NCI-H526 (cell line): ENCODE data around the gene SPTLC2.

Experiments used
- DNase-seq, 2 experiments: peaks; one replicate each; lab custom pipeline; 2025; lab: John Stamatoyannopoulos, UW

Gene SPTLC2

DNA sequence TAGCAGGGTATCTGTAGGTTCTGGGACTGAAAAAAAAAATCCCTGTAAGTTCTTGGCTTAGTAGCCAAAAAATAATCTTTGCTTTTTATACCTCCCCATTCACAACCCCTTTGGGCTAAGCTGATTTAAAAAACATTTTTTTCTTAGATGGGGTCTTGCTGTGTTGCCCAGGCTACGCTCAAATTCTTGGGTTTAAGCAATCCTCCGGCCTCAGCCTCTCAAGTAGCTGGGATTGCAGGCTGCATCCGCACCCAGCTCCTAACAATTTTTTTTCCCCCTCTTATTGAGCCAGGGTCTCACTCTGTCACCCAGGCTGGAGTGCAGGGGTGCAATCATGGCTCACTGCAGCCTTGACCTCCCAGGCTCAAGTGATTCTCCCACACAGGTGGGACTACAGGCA, 108.7 kb downstream of the SPTLC2 start:
- no peak for DNase-seq

- DNase-seq, result no peak
Observed at GRCh38 chr14:77505031-77505430, 111.4 kb downstream of the SPTLC2 start.

GRCh38 chr14:77503138-77503537, 113.3 kb downstream of the SPTLC2 start:
- DNase-seq, result no peak

GRCh38 chr14:77502109-77502782, 114.2 kb downstream of the SPTLC2 start:
- no peak for DNase-seq

DNA sequence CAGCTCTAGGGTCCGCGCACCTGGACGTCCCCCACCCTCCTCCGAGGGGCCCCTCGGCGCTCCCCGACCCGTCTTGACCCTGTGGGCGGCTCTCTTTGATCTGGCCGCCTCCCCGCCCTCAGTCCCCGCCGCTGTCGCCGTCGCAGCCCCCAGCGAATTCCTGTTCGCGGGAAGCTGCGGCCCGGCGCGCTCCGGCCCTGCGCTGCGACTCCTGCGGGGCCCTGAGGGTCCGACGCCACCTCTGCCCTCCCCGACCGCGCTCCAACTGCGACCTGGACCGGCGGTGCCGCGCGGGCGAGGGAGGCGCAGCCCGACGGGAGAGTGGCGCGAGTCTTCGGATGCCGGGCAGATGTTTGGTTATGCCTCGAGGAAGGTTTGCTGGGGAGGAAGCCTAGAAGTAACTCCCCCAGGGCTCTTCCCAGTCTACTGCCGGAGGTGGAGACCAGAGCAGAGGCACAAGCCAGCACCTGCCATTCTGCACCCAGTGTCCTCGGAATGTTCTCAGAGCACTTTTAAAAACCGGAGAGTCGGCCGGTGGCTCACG, 117.4 kb downstream of the SPTLC2 start:
- DNase-seq, result peak in 1 of 2 experiments; percentile 56

DNA sequence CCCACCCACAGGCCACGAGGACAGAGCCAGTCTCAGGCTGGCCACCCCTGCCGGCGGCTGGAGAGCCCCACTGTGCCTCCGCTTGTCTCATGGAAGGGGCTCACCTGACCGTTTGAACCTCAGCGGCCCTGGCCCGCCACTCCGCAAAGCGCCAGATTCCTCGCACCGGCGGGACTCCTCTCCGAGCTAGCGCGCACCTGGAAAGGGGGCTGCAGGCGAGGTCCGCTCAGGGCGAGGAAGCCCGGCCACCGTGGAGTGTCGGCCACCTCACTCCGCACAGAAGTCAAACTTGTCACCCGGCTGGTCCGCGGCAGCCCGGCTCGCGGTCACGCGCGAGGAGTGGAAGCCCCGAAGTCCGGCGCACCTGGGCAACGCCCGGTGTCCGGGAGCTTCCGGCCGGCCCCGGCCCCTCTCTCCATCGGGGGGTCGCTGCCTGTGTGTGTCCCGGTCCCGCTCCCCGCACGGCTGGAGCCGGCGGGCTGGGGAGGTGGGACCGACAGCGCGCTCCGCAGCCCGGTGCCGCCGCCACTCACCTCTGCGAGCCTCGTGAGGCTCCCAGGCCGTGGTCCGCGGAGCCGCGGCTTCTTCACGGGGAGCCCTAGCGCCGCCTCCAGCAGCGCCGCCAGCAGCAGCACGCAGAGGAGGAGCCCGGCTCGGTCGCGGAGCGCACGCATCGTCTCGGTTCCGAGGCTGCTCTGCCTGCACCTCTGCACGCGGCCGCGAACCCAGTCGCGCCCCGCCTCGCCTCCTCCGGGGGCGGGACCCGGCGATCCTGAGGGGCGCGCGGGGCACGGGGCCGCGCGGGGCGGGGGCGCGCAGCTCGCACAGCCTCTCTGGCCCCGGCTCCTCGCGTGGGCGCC, 118.1 kb downstream of the SPTLC2 start, which contains the start of gene ISM2:
ISM2 (minus strand) TSS at position 697 of the 860 bp plus-strand sequence; CDS start at position 674, 23 bp downstream.
- DNase-seq, result peak; percentile 40 to 81

DNA sequence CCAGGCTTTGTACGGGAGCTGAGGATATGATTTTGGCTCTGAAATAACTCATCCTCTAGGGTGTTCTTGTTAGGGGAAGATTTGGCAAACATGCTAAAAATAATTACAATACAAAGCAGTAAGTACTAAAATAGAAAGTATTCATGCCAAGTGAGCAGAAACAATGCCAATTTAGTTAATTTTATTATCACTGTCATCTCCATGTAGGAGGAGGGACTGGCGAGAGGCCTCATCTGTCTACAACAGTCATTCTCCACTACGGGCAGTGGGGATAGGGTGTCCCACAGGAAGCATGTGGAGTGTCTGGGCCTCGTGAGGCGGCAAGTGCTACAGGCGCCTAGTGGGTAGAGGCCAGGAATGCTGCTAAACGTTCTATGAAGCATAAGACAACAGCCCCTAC, 121.1 kb downstream of the SPTLC2 start:
- DNase-seq, result no peak

- no peak for DNase-seq
Observed at GRCh38 chr14:77491056-77491455, 125.4 kb downstream of the SPTLC2 start.

DNA sequence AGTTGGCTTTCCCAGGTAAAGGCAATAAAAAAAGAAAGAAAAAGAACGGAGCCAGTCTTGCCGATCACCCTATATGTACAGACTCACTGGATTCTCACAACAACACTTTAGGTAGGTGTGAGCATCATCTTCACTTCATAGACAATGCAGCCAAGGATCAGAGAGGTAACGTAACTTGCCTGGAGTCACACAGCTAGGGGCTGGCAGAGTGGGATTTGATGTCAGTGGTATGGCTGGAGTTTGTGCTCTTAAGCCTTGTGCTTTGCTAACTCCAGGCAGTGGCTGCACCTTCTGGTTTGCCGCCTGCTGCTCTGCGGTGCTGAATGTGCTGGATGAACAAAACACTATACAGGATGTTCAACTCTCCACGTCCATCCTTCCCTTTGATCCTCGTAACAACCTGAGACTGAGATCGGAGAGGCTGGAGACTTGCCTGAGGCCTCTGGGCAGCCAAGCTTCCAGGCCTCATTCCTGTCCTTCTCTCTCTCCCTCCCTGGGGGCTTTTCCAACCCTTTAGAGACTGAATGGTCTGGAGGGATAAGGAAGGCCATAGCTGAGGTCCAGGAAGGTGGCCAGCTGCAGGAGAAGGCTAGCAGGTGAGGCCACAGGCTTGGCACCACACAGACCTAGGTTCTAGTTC, 126.0 kb downstream of the SPTLC2 start:
- DNase-seq, result no peak

GRCh38 chr14:77489041-77489440, 127.4 kb downstream of the SPTLC2 start:
- DNase-seq, result no peak

DNA sequence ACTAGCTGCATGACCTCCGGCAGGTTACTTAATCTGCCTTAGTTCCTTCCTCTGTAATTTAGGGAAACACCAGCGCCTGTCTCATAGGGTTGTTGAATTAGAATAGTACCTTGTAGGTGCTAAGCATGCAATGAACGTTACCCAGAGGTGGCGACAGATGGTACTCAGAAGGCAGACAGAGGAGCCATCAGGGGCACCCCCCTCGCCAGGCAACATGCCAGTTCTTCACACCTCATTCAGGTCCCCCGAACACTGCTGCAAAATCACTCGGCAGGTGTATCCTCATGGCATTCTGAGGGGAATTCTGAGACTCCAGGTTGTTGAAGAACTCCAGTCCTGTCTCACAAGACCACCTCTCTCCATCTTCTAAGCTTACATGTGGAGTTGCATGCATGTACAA, 127.9 kb downstream of the SPTLC2 start:
- no peak for DNase-seq

GRCh38 chr14:77485901-77486678, 130.3 kb downstream of the SPTLC2 start:
- DNase-seq, result no peak

DNA sequence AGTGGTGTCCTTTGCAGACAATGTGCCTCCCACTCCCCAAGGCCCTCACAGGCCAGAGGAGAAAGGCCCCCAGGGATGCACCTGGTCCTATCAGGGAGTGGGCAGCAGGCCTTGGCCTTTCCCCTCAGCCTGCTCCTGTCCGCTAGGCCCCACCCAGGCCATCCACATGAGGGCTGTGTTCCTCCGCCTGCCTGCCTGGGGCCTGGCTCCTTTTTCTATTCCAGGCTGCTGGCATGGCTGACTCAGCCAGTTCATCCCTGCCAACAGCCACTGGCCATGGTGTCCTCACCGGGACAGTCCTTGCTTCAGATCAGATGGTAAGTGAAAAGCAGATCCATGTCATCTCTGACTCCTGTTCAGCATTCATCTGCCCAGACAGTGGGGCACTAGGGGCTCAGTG, 131.2 kb downstream of the SPTLC2 start:
- no peak for DNase-seq

DNA sequence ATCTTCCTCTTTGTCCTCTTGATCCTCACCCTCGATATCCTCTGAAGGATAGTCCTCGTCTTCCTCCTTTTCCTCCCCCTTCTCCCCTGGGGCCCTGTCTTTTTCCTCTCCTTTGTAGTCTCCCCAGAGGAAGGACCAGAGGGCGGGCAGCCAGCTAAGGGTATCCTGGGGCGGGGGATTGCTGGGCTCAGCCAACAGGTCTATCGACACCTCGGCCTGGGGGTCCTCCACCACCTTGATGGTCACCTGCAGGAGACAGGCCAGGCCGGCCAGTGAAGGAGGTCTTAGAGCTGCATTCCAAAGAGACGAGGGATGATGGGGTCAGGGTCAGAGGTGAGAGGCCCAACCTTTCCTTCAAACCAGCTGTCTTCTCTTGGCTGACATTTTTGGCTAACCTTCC, 134.0 kb downstream of the SPTLC2 start:
- DNase-seq, result no peak

GRCh38 chr14:77478796-77479195, 137.6 kb downstream of the SPTLC2 start:
- DNase-seq, result no peak

GRCh38 chr14:77478029-77478428, 138.4 kb downstream of the SPTLC2 start:
- DNase-seq, result no peak

GRCh38 chr14:77475432-77476115, 140.9 kb downstream of the SPTLC2 start:
- no peak for DNase-seq

- no peak for DNase-seq
Observed at GRCh38 chr14:77474479-77475177, 141.8 kb downstream of the SPTLC2 start.

- no peak for DNase-seq
Observed at GRCh38 chr14:77473921-77474320, 142.5 kb downstream of the SPTLC2 start.

DNA sequence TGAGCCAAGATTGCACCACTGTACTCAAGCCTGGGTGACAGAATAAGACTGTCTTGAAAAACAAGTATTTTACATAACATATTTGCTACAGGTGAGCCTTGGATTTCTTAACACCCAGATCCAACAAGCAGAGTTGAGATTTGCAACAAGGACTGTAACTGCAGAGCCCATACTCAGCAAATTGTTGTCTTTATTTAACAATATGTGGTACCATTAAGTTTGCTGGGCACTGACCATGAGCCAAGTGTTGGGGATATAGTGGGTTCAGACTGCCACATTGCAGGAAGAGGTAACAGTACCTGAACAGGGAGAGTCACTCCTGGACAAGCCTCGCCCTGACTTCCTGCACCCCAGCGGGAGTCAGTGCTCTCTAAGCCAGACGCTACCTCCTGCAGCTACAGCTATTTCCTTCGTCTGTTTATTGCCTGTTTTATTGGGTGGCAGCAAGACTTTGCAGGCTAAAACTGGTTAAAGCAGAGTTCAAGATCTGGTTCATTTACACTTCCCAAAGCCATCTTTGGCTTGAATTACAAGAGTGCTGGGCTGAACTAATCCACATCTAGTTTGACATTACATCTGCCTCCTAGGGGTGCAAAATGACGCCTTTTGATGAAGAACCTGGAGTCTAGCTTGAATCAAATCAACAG, 146.1 kb downstream of the SPTLC2 start:
- no peak for DNase-seq
